A549 (cell line): ENCODE results near the gene MEF2D. TPM values are rescaled to one million over a fixed set of nuclear protein-coding genes. Genes with fewer than 3 reads are reported as not detected.

Experiments used
- ATAC-seq, 2 experiments: fragments of 200-7000 bp in 1 of 2; fragments of >200 bp in 1 of 2; cut with Nextera tagmentation in 1 of 2; cut with Tn5 transposase in 1 of 2; 3 replicates each; pipeline versions ENCODE4 v1.8.0 to v1.9.1; 2018 to 2020; ENCODE audit warnings: mild to moderate bottlenecking in 1 of 2, moderate library complexity in 1 of 2
- CTCF ChIA-PET: fragments of 300-600 bp; sonication (Branson Sonifier 250); formaldehyde crosslinking; extraction: SDS; loops from one replicate; lab custom pipeline; 2021; ENCODE audit warnings: antibody characterized with exemption, inconsistent platforms; lab: Yijun Ruan, JAX
- POLR2A ChIA-PET: fragments of 350-600 bp; formaldehyde crosslinking; extraction: SDS; loops from one replicate; lab custom pipeline; 2021; ENCODE audit warnings: antibody characterized with exemption, inconsistent platforms; lab: Yijun Ruan, JAX
- DNase-seq, 2 experiments: peaks; one replicate each; pipeline versions ENCODE4 v3.0.0 to v3.0.0-alpha.2; 2011 to 2016; ENCODE audit warnings: low read depth in 1 of 2, low spot score in 1 of 2
- FAIRE-seq: peaks from 2 replicates; lab custom pipeline; 2011; peaks lifted over from hg19 to GRCh38; lab: Jason Lieb, UNC
- H3K27ac ChIP-seq, 2 experiments: fragments of >200 bp; sonication (Bioruptor Twin); formaldehyde crosslinking; 3 replicates each; pipeline ENCODE4 v1.5.1; 2016 to 2017
- H3K4me1 ChIP-seq: fragments of >200 bp; sonication (Bioruptor Twin); formaldehyde crosslinking; 3 replicates; pipeline ENCODE4 v1.6.1; 2016
- H3K4me2 ChIP-seq: fragments of >200 bp; sonication (Bioruptor Twin); formaldehyde crosslinking; 3 replicates; pipeline ENCODE4 v1.6.1; 2016
- H3K4me3 ChIP-seq: fragments of >200 bp; sonication (Bioruptor Twin); formaldehyde crosslinking; 3 replicates; pipeline ENCODE4 v1.5.1; 2016
- H3K9me3 ChIP-seq: fragments of >200 bp; sonication (Bioruptor Twin); formaldehyde crosslinking; 3 replicates; pipeline ENCODE4 v1.6.1; 2016
- BHLHE40 ChIP-seq: IDR thresholded peaks from 2 replicates; pipeline ENCODE4 v1.6.1; 2012; ENCODE audit warnings: low read depth, low read length, inconsistent platforms
- CEBPB ChIP-seq, 2 experiments: fragments of >200 bp in 1 of 2; sonication (Bioruptor Twin) in 1 of 2; formaldehyde crosslinking in 1 of 2; IDR thresholded peaks; 2 replicates each; pipeline ENCODE4 v1.6.1; 2012 to 2016
- CHD2 ChIP-seq: fragments of 150-350 bp; IDR thresholded peaks from 2 replicates; pipeline ENCODE4 v1.6.1; 2014; ENCODE audit warnings: low read length; ENCODE audit not compliant: partially characterized antibody
- EHF ChIP-seq: fragments of 250-450 bp; sonication (Bioruptor Pico); IDR thresholded peaks from 2 replicates; pipeline ENCODE4 v1.5.0; 2020; ENCODE audit warnings: mild to moderate bottlenecking
- EHMT2 ChIP-seq: fragments of 200-600 bp; sonication (generic); IDR thresholded peaks from 2 replicates; pipeline ENCODE4 v1.6.1; 2016; ENCODE audit warnings: antibody characterized with exemption, low read depth, mild to moderate bottlenecking, moderate library complexity
- ESRRA ChIP-seq: fragments of 150-350 bp; IDR thresholded peaks from 2 replicates; pipeline ENCODE4 v1.6.1; 2014; ENCODE audit warnings: mild to moderate bottlenecking, low read length, borderline replicate concordance
- FOSB ChIP-seq: fragments of 250-450 bp; sonication (Bioruptor Pico); IDR thresholded peaks from 2 replicates; pipeline ENCODE4 v1.5.0; 2020; ENCODE audit warnings: mild to moderate bottlenecking, moderate library complexity
- GATA3 ChIP-seq: IDR thresholded peaks from 2 replicates; pipeline ENCODE4 v1.6.1; 2012; ENCODE audit warnings: borderline replicate concordance
- HOXA7 ChIP-seq: fragments of 250-450 bp; sonication (Bioruptor Pico); IDR thresholded peaks from 2 replicates; pipeline ENCODE4 v1.5.0; 2020; ENCODE audit warnings: mild to moderate bottlenecking, moderate library complexity
- HOXB5 ChIP-seq: fragments of 250-450 bp; sonication (Bioruptor Pico); IDR thresholded peaks from 2 replicates; pipeline ENCODE4 v1.5.0; 2020; ENCODE audit warnings: mild to moderate bottlenecking, moderate library complexity
- JUN ChIP-seq, 2 experiments: fragments of >200 bp; sonication (Bioruptor Twin); formaldehyde crosslinking; IDR thresholded peaks; 2 replicates in 1 of 2; 3 replicates in 1 of 2; pipeline ENCODE4 v1.6.1; 2016 to 2017
- JUNB ChIP-seq: fragments of >200 bp; sonication (Bioruptor Twin); formaldehyde crosslinking; IDR thresholded peaks from 2 replicates; pipeline ENCODE4 v1.6.1; 2016
- KDM5A ChIP-seq: fragments of 200-600 bp; sonication (generic); IDR thresholded peaks from 2 replicates; pipeline ENCODE4 v1.6.1; 2016; ENCODE audit warnings: antibody characterized with exemption, mild to moderate bottlenecking
- MAFK ChIP-seq: fragments of 450-650 bp; IDR thresholded peaks from 2 replicates; pipeline ENCODE4 v1.6.1; 2014; ENCODE audit not compliant: partially characterized antibody
- MAZ ChIP-seq: fragments of 150-350 bp; IDR thresholded peaks from 2 replicates; pipeline ENCODE4 v1.6.1; 2014; ENCODE audit warnings: antibody characterized with exemption, low read depth, low read length, borderline replicate concordance
- NFE2L2 ChIP-seq: fragments of 150-350 bp; conservative IDR thresholded peaks from 2 replicates; pipeline ENCODE4 v1.6.1; 2014; ENCODE audit warnings: low read length
- NR3C1 ChIP-seq: fragments of >200 bp; sonication (Bioruptor Twin); formaldehyde crosslinking; IDR thresholded peaks from 3 replicates; pipeline ENCODE4 v1.6.1; 2017
- PHF8 ChIP-seq: fragments of 200-600 bp; sonication (generic); IDR thresholded peaks from 2 replicates; pipeline ENCODE4 v1.6.1; 2016; ENCODE audit warnings: low read depth, mild to moderate bottlenecking, antibody characterized with exemption, moderate library complexity, borderline replicate concordance
- RFX5 ChIP-seq: fragments of 450-650 bp; IDR thresholded peaks from 2 replicates; pipeline ENCODE4 v1.7.1; 2014; ENCODE audit warnings: antibody characterized with exemption, mild to moderate bottlenecking, moderate library complexity
- SREBF2 ChIP-seq: fragments of 450-650 bp; IDR thresholded peaks from 2 replicates; pipeline ENCODE4 v1.6.1; 2014; ENCODE audit warnings: mild to moderate bottlenecking, moderate library complexity
- TP53 ChIP-seq: fragments of 250-450 bp; sonication (Bioruptor Pico); IDR thresholded peaks from 2 replicates; pipeline ENCODE4 v1.5.0; 2021; ENCODE audit warnings: mild to moderate bottlenecking, moderate library complexity
- ZNF302 ChIP-seq: fragments of 250-450 bp; sonication (Bioruptor Pico); IDR thresholded peaks from 2 replicates; pipeline ENCODE4 v1.9.0; 2021; ENCODE audit warnings: inconsistent platforms, mild to moderate bottlenecking, moderate library complexity
- ZSCAN20 ChIP-seq: fragments of 250-450 bp; sonication (Bioruptor Pico); IDR thresholded peaks from 2 replicates; pipeline ENCODE4 v1.8.0; 2022; ENCODE audit warnings: mild to moderate bottlenecking, moderate library complexity
- WGBS: methylation state at CpG from one replicate; pipeline ENCODE4 v1.1.6; 2017; ENCODE audit errors: missing lambda C conversion rate; 5-methylcytosine and 5-hydroxymethylcytosine counted together
- polyA plus RNA-seq, 4 experiments: library from polyadenylated mRNA; depleted of rRNA in 3 of 4; stranded (reverse); fragments of >200 nt; fragmentation: RNase III in 1 of 4; extraction: RNeasy Plus Mini Kit Qiagen cat#74134 plus additional on column Dnase treatment in 1 of 4; gene quantifications; 2 replicates in 3 of 4; 3 replicates in 1 of 4; pipeline ENCODE4 v1.2.3, GENCODE V29; 2011 to 2017
- TF ChIP-seq, protein P1 (sequence below): fragments of 250-450 bp; sonication (Bioruptor Pico); IDR thresholded peaks from 2 replicates; pipeline ENCODE4 v1.5.0; 2020; ENCODE audit warnings: low read depth, mild to moderate bottlenecking, moderate library complexity
- TF ChIP-seq, protein P2 (sequence below): IDR thresholded peaks from 2 replicates; pipeline ENCODE4 v1.6.1; 2012; ENCODE audit warnings: low read depth, borderline replicate concordance
- TF ChIP-seq, protein P3 (sequence below): IDR thresholded peaks from 2 replicates; pipeline ENCODE4 v1.6.1; 2012

MEF2D gene
- polyA plus RNA-seq, 2 of the 4 experiments (the other 2 are of a cell fraction): 16.8 to 23.4 TPM

DNA sequence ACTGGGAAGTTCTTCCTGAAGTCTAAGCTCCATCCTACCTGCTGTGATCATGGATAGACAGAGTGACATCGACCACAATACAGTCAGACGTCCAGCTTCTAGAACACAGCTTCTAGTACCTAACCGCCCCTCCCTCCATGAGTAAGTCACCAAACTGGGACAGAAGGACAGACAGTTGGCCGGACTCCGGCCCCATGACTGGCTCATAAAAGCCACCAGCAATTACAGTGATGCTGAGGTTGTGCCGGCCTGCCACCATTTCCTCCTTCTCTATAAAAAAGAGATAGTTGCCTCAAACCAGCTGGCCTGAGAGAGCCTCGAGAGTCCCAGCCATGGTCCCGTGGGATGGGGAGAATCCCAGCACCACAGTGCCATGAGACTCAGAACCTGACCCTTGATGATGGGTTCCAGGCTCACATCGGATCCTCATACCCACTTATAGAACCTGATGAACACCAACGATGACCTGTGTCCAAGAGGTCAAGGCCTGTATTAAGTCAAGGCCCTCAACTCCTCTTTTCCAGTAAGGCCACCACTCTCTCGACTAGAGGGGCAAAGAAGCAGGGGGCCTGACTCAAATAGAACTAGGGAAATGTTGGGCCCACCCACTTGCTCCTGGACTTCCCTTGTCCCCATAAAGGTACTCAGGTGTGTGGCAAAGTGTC lies 3.4 kb downstream of the MEF2D start:
- ChIA-PET CTCF (interaction anchor here (0.5 to 31.7 kb wide), 8 partner anchors 7 to 729 kb away, joined by 3 to 474 read pairs (median 4); no protein-coding TSS in a partner anchor), POLR2A (interaction anchor here (1.0 to 8.6 kb wide), 2 partner anchors 8 to 39 kb away, joined by 5 to 130 read pairs; no protein-coding TSS in a partner anchor)
- TF ChIP-seq KDM5A (no peak), CHD2 (no peak), TP53 (CRISPR knock-in tag) (no peak), BHLHE40 (no peak), MAFK (no peak), ESRRA (no peak), NFE2L2 (no peak), FOSB (CRISPR knock-in tag) (no peak), NR3C1 (no peak), HOXA7 (CRISPR knock-in tag) (no peak)
- TF ChIP-seq, protein P1, sequence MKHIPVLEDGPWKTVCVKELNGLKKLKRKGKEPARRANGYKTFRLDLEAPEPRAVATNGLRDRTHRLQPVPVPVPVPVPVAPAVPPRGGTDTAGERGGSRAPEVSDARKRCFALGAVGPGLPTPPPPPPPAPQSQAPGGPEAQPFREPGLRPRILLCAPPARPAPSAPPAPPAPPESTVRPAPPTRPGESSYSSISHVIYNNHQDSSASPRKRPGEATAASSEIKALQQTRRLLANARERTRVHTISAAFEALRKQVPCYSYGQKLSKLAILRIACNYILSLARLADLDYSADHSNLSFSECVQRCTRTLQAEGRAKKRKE (CRISPR knock-in tag): no peak
- TF ChIP-seq, protein P2, sequence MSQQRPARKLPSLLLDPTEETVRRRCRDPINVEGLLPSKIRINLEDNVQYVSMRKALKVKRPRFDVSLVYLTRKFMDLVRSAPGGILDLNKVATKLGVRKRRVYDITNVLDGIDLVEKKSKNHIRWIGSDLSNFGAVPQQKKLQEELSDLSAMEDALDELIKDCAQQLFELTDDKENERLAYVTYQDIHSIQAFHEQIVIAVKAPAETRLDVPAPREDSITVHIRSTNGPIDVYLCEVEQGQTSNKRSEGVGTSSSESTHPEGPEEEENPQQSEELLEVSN: no peak
- DNase-seq (no peak), ATAC-seq (no peak), FAIRE-seq (no peak)
- Histone ChIP-seq H3K9me3 (no peaks in the 10 kb centered on the region), H3K4me3 (no peak overlapping the region; the same call in 2 of the 3 replicates), H3K4me1 (peaks cover 71% of the 10 kb centered on the region), H3K27ac (peak overlapping the region; percentile 31 to 100; a peak in 5 of 6 replicates), H3K4me2 (peak overlapping the region; percentile 96)
- 72% methylated on average over 10 of the region's 11 CpGs for WGBS

DNA sequence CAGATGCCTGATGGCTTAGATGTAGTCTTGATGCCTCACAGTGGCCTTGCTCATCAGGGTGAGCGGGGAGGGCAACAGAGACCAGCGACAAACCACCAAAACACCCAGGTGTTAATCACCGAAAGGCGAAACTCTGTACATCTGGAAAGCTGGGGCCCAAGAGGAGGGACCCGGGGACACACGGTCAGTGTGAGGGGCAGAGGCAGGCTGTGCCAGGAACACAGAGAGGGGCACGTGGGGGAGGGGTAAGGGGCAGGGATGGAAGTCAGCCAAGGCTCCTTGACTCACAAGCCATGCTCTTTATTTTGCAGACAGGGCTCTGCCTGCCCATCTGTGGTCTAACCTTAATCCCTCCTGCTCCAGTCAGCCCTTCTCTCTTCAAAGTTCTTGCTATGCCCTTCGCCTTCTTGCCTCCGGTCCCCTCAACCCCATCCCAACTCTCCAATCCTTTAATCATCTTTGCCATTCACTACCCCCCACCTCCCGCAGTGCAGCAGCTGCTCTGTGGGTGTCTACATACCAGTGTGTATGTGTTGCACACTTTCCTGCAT lies 4.3 kb downstream of the MEF2D start:
- WGBS: 51% methylated on average over 10 of the region's 10 CpGs
- no peak for ATAC-seq
- no peak for DNase-seq
- H3K27ac ChIP-seq: peak overlapping the region; percentile 31 to 100; a peak in 5 of 6 replicates
- TF ChIP-seq CEBPB (IDR thresholded peaks at IDR 0.05) (no peak), MAZ (no peak), JUN (IDR thresholded peaks at IDR 0.05) (no peak), ZSCAN20 (CRISPR knock-in tag) (no peak), ZNF302 (CRISPR knock-in tag) (no peak), FOSB (CRISPR knock-in tag) (no peak), GATA3 (no peak), PHF8 (no peak), HOXB5 (CRISPR knock-in tag) (no peak), ESRRA (no peak), JUNB (no peak), SREBF2 (no peak), EHMT2 (no peak), HOXA7 (CRISPR knock-in tag) (no peak), RFX5 (no peak), EHF (no peak)
- TF ChIP-seq, protein P3, sequence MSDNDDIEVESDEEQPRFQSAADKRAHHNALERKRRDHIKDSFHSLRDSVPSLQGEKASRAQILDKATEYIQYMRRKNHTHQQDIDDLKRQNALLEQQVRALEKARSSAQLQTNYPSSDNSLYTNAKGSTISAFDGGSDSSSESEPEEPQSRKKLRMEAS: no peak
- no peaks in the 10 kb centered on the region for H3K9me3 ChIP-seq
- POLR2A ChIA-PET: interaction anchor here (1.0 kb wide), 1 partner anchor 9 kb away, joined by 5 read pairs; no protein-coding TSS in a partner anchor
- CTCF ChIA-PET: interaction anchor here (0.5 to 31.7 kb wide), 6 partner anchors 20 to 728 kb away, joined by 3 to 474 read pairs (median 4); no protein-coding TSS in a partner anchor
- H3K4me2 ChIP-seq: peak overlapping the region; percentile 96
- FAIRE-seq: no peak
- peaks cover 72% of the 10 kb centered on the region for H3K4me1 ChIP-seq
- H3K4me3 ChIP-seq: no peak overlapping the region
